GM12891 (cell line): ENCODE data around the gene DENND5A.

ENCODE experiments used
- POLR2A ChIP-seq: IDR thresholded peaks from 2 replicates; pipeline ENCODE4 v1.6.1; 2011; ENCODE audit warnings: low read depth, low read length, control low read depth
- POLR2AphosphoS5 ChIP-seq: IDR thresholded peaks from 2 replicates; pipeline ENCODE4 v1.6.1; 2011; ENCODE audit warnings: low read depth, low read length, control low read depth
- POU2F2 ChIP-seq: IDR thresholded peaks from 2 replicates; pipeline ENCODE4 v1.6.1; 2011; ENCODE audit warnings: low read depth, mild to moderate bottlenecking, control low read depth, low read length, moderate library complexity
- SPI1 ChIP-seq: IDR thresholded peaks from 2 replicates; pipeline ENCODE4 v1.6.1; 2011; ENCODE audit warnings: low read depth, low read length, control low read depth
- TAF1 ChIP-seq: IDR thresholded peaks from 2 replicates; pipeline ENCODE4 v1.6.1; 2011; ENCODE audit warnings: low read depth, low read length, control low read depth

- TF ChIP-seq POLR2A (no peak), SPI1 (no peak), POU2F2 (no peak), POLR2AphosphoS5 (no peak), TAF1 (no peak)
These were observed 106.2 kb downstream of the DENND5A start for GRCh38 chr11:9158898-9159391.
